NCI-H2196 (cell line): Measurements from ENCODE around the gene ANXA5.
A peak's percentile ranks its signal among the peaks of the same experiment; 100 is the strongest.
"Not testable (repeated sequence)": the region's sequence is repeated elsewhere in the genome, so short reads cannot be mapped to it uniquely, and the experiment has no call there.

Experiments used
- DNase-seq: peaks from one replicate; lab custom pipeline; 2025; ENCODE audit not compliant: unreplicated experiment; lab: John Stamatoyannopoulos, UW

Gene ANXA5

DNA sequence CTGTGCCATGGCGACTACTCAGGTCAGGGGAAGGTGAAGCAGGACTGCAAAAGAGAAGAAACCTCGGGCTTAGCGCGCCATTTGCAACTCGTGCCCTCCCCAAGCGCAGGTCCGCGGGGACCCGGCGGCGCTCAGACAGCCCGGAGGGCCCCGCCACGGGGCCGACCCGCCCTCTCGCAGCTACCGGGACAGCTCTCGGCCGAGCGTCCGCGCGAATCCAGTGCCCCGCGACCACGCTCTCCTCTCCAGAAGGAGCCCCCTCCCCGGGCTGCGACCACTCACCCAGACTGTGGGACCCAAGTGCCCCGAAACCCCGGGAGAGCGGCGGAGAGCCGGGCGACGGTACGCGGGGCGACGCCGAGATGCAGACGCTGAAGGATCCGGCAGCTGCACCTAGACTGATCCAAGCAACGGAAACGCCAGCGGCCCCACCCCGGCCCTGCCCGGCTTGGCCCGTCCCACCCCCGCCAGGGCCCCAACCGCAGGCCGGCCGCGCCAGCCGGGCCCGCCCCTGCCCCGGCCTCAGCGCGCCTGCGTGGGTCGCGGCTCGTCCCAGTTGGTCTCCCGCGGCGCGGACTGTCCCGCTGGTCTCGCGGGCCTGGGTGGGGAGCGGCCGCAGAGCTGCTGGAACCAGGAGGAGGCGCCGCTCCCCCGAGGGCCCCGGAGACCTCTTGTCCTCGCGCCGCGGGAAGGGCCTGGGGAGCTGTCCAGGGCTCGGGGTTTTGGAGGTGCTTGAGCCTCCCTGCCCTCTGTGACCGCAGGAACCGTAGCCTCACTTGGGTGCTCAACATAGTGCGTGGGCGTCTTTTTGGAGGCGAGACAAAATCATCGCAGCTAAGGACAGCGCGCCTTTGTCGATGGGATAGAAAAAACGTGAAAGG, at the start of gene ANXA5:
TSS of gene ANXA5 (minus strand) at position 400 of the 881 bp plus-strand sequence. CDS start at position 9, 391 bp downstream.
- DNase-seq: peak; percentile 34

DNA sequence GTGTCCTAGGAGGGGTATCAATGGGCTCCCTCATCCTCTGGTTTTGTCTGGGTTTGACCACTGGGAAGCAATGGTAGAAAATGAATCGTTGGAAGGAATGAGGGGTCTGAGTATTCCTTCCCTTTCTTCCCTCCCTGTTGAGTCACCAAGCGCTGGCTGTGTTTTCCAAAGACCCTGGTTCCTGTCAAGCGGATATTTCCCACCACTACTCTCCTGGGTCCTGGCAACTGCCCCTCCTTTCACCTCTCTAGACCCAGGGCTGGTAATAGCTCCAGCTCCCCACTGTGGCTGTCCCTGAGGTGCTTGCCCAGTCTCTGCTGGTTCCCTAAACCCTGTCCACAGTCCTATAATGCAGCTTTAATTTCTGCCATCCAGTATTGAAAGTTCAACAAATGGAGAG, 46.0 kb upstream of the ANXA5 start:
- DNase-seq: no peak

GRCh38 chr4:121741751-121742150, 45.0 kb upstream of the ANXA5 start:
- DNase-seq: no peak

- no peak for DNase-seq
Measured at GRCh38 chr4:121740796-121741409, 44.1 kb upstream of the ANXA5 start.

DNA sequence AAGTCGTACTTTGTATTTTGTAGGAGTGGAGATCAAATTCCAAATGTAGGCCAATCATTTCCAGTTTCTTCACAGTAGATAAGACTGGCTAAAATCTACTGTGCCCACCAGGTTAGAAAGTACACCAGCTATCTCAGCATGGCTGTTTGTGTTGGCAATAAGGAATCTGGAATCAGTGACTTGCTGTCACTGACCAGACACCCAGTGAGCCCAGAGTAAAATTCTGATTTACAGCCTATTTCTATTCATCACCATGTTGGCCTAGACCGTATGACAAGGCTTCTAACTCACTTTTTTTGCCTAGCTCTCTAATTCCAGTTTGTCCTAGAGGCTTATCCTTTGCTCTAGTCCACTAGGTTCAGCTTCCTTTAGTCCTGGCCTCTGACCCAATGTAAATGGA, 42.8 kb upstream of the ANXA5 start:
- no peak for DNase-seq

- DNase-seq: no peak
Measured at GRCh38 chr4:121738780-121739535, 42.2 kb upstream of the ANXA5 start.

DNA sequence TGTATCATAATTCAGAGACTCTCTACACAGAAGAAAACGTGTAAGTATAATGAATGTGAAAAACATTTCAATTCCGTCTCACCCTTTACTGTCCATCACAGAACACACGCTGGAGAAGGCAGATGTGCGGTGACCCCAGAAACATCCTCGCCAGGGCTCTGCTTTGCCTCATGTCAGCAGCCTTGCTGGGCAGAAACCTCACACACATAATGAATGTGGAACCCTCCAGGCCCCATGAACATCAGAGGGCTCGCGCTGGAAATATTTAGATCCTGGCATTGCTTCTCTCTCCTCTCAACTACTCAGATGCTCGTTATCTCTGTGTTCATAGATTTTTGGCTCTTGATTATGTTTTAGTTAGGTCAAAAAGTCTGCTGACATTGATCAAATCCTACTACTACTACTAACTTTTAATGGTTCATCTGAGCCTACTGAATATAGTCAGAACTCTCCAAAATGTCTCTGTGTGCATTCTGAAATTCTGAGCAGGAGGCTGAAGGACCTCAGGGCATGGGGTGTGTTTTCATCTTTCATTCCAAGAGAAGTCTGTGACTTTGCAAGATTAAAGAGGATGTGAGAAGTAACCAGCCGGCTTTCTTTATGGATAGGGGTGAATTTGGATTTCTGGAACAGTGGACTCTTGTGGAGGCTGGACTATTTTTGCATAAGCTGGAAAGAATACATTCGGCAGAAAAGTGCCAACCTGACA, 41.2 kb upstream of the ANXA5 start:
- DNase-seq: no peak

GRCh38 chr4:121736735-121737351, 40.1 kb upstream of the ANXA5 start:
- DNase-seq: peak; percentile 28

DNA sequence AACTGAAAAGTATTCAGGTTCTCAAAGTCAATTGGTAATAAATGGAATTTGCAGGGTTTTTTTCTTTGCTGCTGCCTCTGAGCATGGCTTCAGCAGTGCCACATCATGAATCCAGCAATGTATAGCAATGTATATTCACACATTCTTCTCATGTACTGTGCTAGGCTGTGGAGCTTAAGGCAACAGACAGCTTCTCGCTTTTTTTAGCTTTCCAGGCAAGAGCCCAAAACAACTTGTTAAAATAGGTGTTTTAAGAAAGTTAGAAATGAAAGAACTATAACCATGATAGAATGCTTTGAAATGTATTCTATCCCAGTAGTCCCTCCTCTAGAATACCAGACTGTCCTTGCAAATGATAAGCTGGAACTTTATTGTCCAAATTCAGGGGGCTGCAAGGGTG, 37.8 kb upstream of the ANXA5 start:
- no peak for DNase-seq

- no peak for DNase-seq
Measured at GRCh38 chr4:121733942-121734341, 37.2 kb upstream of the ANXA5 start.

- not testable (repeated sequence) for DNase-seq
Measured at GRCh38 chr4:121729753-121730152, 33.0 kb upstream of the ANXA5 start.

DNA sequence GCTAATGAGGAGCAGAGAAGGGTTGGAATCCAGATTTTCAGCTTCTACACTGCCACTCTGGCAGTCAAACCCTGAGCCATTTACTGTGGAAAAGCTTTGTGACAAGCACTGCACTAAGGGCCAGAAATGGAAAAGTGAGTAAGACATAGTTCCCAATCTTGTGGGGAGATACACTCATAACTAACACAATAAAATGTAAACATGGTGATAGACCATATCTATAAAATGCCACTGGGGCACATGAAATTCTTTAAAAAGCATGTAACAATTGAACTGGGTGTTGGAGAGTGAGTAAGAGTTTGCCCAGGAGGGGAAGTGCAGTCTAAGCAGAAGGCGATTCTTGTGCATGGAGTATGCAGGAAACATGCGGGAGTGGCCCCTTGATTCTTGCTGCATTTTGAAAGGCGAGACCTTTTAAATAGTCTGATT, 32.0 kb upstream of the ANXA5 start:
- no peak for DNase-seq

DNA sequence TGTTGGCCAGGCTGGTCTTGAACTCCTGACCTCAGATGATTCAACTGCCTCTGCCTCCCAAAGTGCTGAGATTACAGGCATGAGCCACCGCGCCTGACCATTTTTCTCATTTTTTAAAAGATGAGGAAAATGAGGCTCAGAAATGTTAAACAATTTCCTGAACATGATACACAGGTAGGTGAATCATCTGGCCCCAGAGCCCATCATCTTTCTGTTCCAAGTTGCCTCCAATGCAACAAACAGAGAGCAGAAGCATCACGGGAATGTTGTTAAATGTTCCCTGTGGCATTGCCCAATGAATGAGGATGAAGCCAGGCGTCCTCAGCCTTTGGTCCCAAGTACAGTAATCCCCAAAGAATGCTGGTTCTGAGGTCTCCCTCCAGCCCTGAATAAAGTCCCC, 31.3 kb upstream of the ANXA5 start:
- DNase-seq: no peak

DNA sequence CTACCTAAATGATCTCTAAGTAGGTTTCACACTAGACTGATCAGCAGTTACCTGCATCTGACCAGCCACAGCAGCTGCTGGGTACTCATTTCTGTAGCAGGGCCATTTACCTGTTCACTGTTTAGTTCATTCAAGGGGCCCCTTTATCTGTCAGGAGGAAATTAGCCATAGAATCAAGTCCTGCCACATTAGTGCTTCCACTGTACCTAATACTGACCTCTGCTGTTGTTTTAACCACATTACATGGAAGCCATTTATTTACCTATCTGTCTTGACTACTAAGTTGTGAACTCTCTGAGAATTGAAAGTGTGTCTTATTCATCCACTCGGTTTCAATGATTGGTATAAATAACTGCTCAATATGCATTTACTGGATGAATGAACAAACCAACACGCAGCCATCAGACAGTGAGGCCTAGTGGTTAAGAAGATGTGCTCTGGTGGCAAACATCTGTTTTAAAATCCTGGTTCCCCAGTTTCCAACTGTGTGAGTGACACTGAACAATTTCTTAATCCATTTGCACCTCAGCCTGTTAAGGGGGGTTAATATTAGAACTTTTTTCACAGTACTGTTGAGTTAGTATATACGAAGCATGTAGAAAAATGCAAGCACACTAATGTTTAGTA, 30.0 kb upstream of the ANXA5 start:
- DNase-seq: peak; percentile 3

- DNase-seq: no peak
Measured at GRCh38 chr4:121724671-121725070, 27.9 kb upstream of the ANXA5 start.

DNA sequence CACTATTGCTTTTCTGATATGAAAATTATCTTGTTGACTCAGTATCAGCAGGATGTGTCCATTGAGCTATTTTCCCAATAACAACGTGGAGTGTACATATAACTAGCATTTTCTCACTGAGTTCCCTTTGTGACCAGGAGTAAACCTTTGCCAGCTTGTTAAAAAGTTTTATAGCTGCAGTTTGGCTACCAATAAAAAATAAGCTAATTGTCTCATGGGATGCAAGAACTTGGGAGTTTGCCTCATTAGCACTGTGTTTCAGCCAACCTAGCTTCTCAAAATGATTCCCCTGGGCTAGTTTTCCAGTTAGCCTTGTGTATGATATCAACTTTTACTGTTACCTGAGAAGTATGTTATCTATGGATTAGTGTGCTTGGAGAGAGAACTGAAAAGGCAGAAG, 24.9 kb upstream of the ANXA5 start:
- DNase-seq: no peak

DNA sequence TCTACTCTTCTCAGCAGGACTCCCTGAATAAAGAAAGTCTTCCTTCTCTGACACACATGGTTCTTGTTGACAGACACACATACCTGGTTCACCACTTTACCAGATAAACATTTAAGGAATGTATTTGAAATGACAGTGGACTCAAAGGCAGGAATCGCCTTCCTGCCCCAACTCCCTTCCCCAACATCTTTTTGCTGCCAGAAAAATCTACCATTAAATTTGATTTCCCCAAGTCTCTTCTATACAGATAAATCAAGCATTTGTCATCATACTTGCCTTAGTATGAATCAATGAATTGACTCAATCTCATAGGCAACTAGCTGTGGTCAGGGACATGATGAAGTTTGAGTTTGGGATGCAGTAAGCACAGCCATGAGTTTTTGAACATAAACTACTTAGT, 23.3 kb upstream of the ANXA5 start:
- DNase-seq: no peak

GRCh38 chr4:121717680-121718237, 21.0 kb upstream of the ANXA5 start:
- no peak for DNase-seq

GRCh38 chr4:121714548-121714947, 17.8 kb upstream of the ANXA5 start:
- no peak for DNase-seq

DNA sequence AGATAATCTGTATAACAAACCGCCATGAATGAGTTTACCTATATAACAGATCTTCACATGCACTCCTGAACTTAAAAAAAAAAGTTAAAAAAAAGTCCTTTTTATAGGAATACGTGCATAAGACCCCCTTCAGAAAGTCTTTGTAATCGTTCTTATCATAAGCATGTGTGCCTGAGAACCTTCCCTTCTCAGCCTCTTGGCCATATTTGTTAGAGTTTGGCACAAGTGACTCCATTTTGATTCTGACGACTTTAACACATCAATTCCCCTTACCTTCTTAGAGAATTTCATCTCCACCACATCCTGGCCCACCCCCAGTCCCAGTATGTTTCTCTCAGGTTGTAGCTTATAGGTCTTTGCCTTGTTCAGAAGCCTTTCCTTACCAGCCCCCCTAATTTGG, 16.0 kb upstream of the ANXA5 start:
- DNase-seq: no peak
